NCI-H774 (cell line): ENCODE data around the gene CGNL1.

Source experiments
- DNase-seq: peaks from one replicate; lab custom pipeline; 2025; lab: John Stamatoyannopoulos, UW

Gene CGNL1

GRCh38 chr15:57354436-57355123 lies 21.7 kb upstream of the CGNL1 start:
- no peak for DNase-seq

DNA sequence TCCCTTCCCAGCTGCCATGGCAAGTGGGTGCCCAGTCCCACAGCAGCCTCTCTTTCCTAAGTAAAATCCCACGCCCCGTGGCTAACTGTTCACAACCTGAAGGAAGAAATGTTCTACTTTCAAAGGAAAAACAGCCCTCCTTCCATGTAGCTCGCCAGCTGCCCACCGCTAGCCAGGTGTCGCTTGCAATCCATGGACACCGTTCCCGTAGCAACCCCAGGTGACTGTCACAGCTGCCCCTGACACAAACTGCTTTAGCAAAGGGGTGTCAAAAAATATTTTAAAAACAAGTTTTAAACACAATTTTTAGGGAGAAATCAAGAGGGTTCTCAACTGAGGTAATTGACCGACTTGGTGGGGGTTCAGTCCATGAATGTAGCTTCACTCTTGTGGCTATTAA lies 21.0 kb upstream of the CGNL1 start:
- peak; percentile 22 for DNase-seq

DNA sequence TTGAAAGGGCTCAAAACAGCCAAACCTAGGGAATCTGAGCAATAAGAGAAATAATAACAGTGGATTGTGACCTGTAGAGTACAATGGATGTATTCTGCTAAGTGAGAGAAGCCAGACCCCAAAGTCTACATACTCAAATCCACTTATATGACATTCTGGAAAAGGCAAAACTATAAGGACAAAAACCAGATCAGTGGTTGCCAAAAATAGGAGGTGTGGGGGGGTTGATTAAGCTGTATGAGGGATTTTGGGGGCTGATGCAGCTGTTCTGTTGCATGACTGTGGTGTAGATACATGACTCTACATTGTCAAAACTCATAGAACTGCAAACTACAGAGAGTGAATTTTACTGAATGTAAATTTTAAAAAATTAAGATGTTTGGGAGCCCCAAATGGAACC lies 20.1 kb upstream of the CGNL1 start:
- DNase-seq: no peak

- no peak for DNase-seq
Observed at GRCh38 chr15:57356636-57357035, 19.7 kb upstream of the CGNL1 start.

GRCh38 chr15:57357799-57358198 lies 18.5 kb upstream of the CGNL1 start:
- no peak for DNase-seq

GRCh38 chr15:57358571-57358970 lies 17.7 kb upstream of the CGNL1 start:
- DNase-seq: no peak

GRCh38 chr15:57363661-57364060 lies 12.6 kb upstream of the CGNL1 start:
- DNase-seq: no peak

GRCh38 chr15:57364282-57365007 lies 11.9 kb upstream of the CGNL1 start:
- no peak for DNase-seq

DNA sequence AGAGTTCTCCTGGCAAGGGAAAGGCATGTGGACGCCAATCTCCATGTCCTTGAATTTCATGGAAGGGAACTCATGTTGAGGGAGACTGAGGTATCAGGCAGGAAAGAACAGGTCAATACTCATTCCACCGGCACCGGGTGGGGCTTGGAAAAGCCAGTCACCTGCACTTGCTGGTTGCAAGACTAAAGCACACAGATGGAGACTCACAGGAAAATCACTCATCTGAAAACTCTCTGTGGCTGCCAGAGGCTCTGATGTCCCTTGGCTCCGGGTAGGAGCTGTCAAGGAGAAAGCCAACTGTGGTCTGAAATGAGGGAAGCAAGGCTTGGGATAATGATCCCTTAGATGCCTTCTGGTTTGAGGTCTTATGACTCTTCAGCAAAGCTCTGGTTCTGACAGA lies 8.7 kb upstream of the CGNL1 start:
- DNase-seq: no peak

- no peak for DNase-seq
Observed at GRCh38 chr15:57370929-57371328, 5.4 kb upstream of the CGNL1 start.

DNA sequence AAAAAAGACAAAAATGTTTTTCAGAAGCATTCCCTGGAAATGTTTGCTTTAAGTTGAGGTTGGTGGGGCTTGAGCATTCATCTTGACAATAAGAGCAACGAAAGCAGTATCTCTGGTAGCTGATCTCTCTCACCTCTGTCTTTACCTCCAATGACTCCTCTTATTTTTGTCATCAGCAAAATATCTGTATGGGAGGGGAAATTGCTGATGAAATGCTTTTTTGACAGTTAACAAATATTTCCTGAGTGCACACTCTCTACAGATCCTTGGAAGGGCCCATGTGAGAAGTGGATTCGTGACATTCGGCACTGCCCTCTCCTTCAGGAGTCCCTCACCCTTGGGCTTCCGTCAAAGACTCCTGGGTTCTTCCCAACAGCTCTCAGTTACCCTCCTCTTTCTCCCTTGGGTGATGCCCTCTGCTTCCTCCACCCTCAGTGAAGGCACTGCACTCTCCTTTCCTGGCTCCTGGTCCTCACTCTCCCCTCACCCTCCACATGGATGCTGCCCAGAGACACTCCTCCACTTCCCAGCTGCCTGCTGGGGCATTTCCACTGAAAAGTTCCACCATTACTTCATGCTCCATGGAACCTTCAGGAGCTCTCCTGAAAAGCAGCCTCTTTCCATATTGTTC lies 2.9 kb upstream of the CGNL1 start:
- no peak for DNase-seq

GRCh38 chr15:57373882-57374276 lies 2.4 kb upstream of the CGNL1 start:
- no peak for DNase-seq

DNA sequence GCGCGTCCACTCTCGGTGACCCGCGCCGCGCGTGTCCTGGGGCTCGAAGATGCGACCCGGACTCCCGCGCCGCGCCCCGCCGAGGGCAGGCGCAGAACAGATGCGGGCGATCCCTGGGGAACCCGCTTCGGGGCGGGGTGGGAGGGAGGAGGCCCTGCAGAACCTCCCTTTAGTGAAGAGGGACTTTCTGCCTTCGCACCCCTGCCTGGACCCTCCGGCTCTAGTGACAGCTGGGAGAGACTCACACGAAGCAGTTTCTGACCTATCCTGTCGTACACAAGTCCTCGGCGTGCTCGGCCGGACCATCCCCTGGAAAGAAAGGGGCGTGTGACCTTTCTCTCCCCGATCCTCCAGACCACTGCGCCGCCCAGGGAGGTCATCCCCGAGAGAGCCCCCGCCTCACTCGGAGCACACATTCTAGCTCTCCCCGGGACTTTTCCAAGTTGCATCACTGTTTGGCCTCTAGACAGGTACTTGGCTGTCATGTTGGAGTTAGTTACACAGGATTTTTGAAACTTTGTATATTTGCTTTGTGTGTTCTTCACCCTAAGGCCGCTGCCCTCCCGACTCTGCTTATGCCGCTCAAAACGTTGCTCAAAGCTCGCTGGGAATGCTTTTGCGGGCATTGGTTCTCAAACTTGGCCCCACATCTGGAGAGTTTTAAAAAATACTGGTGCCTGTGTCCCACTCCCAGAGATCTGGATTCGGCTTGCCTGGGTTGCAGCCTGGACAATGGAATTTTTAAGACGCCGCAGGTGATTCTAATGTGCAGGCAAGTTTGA lies 582 bp downstream of the CGNL1 start:
- DNase-seq: no peak

DNA sequence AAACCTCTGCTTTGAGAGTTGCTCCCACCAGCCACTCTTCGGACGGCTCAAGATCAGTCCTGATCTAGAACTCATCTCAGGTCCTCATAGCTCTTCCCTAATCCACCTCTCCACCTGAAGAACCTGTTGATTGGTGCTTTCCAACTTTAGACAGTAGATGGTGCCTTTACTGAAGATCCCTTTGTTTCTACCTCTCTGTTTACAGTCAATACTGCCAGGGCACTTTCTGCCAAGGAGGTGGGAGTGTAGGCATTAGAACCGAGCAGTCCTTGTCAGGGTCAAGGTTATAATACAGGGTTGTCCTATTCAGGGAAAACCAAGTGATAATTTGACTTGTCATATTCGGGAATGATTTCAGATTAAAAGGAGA lies 1.2 kb downstream of the CGNL1 start:
- DNase-seq: no peak

DNA sequence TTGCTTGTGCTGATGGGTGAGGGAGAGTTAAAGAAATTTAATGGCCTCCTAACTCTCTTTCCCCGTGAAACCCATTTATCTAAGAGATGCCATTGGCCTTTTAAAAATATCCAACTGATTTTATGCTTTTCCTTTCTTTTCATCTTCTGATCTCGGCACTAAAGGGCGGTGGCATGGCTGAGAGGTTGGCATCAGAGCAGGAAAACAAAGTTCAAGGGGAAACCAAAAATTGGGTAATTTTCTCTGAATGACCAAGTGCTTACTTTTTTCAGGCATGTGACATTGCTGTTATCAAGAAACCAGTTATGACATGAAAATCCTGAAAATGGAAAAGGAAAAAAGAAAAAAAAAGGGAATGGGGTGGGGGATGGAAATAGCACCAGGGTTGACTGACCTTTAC lies 3.2 kb downstream of the CGNL1 start:
- no peak for DNase-seq

DNA sequence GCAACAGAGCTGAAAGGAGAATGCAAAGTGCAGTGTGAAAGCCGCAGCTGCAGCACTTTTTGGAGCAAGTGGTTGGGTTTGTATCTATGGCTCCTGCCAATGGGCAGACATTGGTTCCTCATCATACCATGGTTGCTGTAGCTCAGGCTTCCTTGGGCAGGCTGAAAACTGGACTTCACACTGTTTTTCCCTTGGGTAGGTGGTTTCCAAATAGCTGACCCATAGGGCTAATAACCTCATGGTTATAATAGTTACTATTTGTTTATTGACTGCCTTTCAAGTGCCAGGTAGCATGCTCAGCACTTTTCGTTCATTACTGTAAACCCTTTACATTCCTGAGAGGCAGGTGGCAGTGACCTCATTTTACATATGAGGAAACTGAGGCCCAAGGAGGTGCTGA lies 4.5 kb downstream of the CGNL1 start:
- DNase-seq: no peak

DNA sequence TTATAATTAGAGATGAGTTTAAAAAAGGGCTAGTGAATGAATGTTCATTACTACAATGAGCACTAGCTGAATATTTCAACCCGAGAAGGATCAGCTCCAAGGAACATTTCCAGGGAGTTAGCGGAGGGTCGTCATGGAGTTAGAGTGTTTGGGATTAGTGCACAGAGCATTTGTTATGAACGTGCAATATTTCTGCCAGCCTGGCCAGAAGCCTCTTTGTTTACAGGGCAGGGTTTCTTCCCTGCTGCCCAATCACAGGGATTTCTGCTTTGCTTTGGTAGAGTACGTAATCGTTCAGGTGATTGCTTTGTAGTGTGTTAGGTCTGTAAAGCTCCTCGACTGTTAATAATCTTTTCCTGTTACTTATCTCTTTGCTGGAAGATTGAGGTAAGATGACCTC lies 5.9 kb downstream of the CGNL1 start:
- peak; percentile 30 for DNase-seq

- no peak for DNase-seq
Observed at GRCh38 chr15:57382969-57383368, 6.7 kb downstream of the CGNL1 start.

- DNase-seq: no peak
Observed at GRCh38 chr15:57384024-57384423, 7.7 kb downstream of the CGNL1 start.

DNA sequence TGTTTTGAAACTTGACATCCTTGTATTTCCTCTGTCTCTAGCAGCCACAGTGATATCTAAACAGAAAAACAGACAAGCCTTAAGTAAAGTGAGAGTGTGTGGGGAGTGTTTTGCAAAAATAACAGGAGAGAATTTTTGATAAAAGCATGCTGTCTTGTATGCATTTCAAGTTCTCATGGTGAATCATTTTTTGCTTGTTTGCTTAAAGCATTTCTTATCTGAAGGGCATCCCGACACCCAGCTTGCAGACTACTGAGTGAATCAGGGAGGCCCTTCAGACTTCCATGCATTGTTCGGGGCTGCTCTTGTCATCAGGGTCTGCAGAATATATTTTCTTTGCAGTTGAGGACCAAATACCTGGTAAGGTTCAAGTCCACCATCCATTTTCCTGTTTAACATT lies 8.5 kb downstream of the CGNL1 start:
- no peak for DNase-seq

GRCh38 chr15:57385923-57386390 lies 9.7 kb downstream of the CGNL1 start:
- DNase-seq: no peak

DNA sequence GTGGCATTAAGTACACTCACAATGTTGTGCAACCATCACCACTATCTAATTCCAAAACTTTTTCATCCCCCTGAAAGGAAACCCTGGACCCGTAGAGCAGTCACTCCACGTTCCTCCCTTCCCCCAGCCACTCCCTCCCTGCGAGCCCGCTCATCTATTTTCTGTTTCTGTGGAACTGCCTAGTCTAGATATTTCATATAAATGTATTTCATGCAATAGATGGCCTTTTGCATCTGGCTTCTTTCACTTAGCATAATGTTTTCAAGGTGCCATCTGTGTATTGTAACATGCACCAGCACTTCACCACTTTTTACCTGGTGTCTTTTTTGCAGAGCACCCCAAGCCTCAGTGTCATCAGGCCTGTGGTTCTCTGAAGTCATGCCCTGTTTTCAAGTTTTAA lies 10.7 kb downstream of the CGNL1 start:
- DNase-seq: no peak
